GM18867 (cell line): Measurements from ENCODE around the gene SLC24A4.

Experiments used
- ATAC-seq: cut with Tn5 transposase; IDR thresholded peaks from one replicate; pipeline ENCODE4 v1.9.1; 2021; ENCODE audit warnings: mild to moderate bottlenecking, moderate library complexity; ENCODE audit not compliant: unreplicated experiment

SLC24A4 gene

GRCh38 chr14:92455231-92455630 lies 132.3 kb downstream of the SLC24A4 start:
- ATAC-seq = no peak

- peak; percentile 52 for ATAC-seq
Measured at GRCh38 chr14:92456215-92457015, 133.4 kb downstream of the SLC24A4 start.

GRCh38 chr14:92457016-92457565 lies 134.1 kb downstream of the SLC24A4 start:
- ATAC-seq = no peak

GRCh38 chr14:92458136-92459029 lies 135.4 kb downstream of the SLC24A4 start:
- ATAC-seq = no peak

- ATAC-seq = no peak
Measured at GRCh38 chr14:92459030-92459949, 136.3 kb downstream of the SLC24A4 start.

- no peak for ATAC-seq
Measured at GRCh38 chr14:92459950-92460421, 137.0 kb downstream of the SLC24A4 start.

GRCh38 chr14:92460541-92460915 lies 137.6 kb downstream of the SLC24A4 start:
- ATAC-seq = no peak

GRCh38 chr14:92460916-92461579 lies 138.1 kb downstream of the SLC24A4 start:
- ATAC-seq = peak; percentile 69

GRCh38 chr14:92461891-92462290 lies 138.9 kb downstream of the SLC24A4 start:
- ATAC-seq = no peak

GRCh38 chr14:92462568-92462967 lies 139.6 kb downstream of the SLC24A4 start:
- ATAC-seq = no peak

GRCh38 chr14:92463141-92463540 lies 140.2 kb downstream of the SLC24A4 start:
- ATAC-seq = no peak

GRCh38 chr14:92464156-92464555 lies 141.2 kb downstream of the SLC24A4 start:
- no peak for ATAC-seq

- no peak for ATAC-seq
Measured at GRCh38 chr14:92464716-92465115, 141.8 kb downstream of the SLC24A4 start.

- no peak for ATAC-seq
Measured at GRCh38 chr14:92465353-92466055, 142.5 kb downstream of the SLC24A4 start.

- no peak for ATAC-seq
Measured at GRCh38 chr14:92466059-92466458, 143.1 kb downstream of the SLC24A4 start.

- ATAC-seq = no peak
Measured at GRCh38 chr14:92469515-92469914, 146.6 kb downstream of the SLC24A4 start.

- no peak for ATAC-seq
Measured at GRCh38 chr14:92470215-92470614, 147.2 kb downstream of the SLC24A4 start.

- ATAC-seq = no peak
Measured at GRCh38 chr14:92470811-92471210, 147.8 kb downstream of the SLC24A4 start.

GRCh38 chr14:92471919-92472318 lies 149.0 kb downstream of the SLC24A4 start:
- ATAC-seq = no peak
